Motor neuron (in vitro differentiated cells): ENCODE results near the gene PKDCC. TPM values are rescaled to one million over a fixed set of nuclear protein-coding genes. Genes with fewer than 3 reads are reported as not detected.
"Not testable (repeated sequence)": the region's sequence is repeated elsewhere in the genome, so short reads cannot be mapped to it uniquely, and the experiment has no call there.

Source experiments
- ATAC-seq, 8 experiments: fragments of 200-7000 bp; cut with Tn5 transposase; replicated peaks in 6 of 8; 2 replicates each; pipeline ENCODE4 v1.8.0; 2021; ENCODE audit warnings: mild to moderate bottlenecking in 8 of 8, moderate library complexity in 8 of 8
- H3K27ac ChIP-seq, 2 donors: fragments of 250-450 bp; sonication (Bioruptor Pico); 2 replicates each; pipeline ENCODE4 v1.9.0; 2021; ENCODE audit warnings: antibody characterized with exemption in 2 of 2, mild to moderate bottlenecking in 2 of 2, moderate library complexity in 1 of 2
- H3K4me1 ChIP-seq, 2 donors: fragments of 250-450 bp; sonication (Bioruptor Pico); replicated peaks in 1 of 2; 2 replicates each; pipeline ENCODE4 v1.6.1; 2021; ENCODE audit warnings: antibody characterized with exemption in 2 of 2, mild to moderate bottlenecking in 2 of 2, moderate library complexity in 1 of 2
- H3K4me3 ChIP-seq, 5 donors: fragments of 250-450 bp; sonication (Bioruptor Pico); 2 replicates each; pipeline ENCODE4 v1.9.0; 2021; ENCODE audit warnings: antibody characterized with exemption in 5 of 5, mild to moderate bottlenecking in 5 of 5, moderate library complexity in 4 of 5
- WGBS, 10 experiments: fragments of 450-650 bp; shearing (Covaris generic); methylation state at CpG; one replicate each; pipeline ENCODE4 v1.0.0; 2022; 5-methylcytosine and 5-hydroxymethylcytosine counted together
- in situ Hi-C, 9 experiments: fragments of 400-800 bp; cut with MboI; loops; one replicate each; pipeline ENCODE4 v1.15.0; 2021; ENCODE audit warnings: low sequenced_read_pairs in 9 of 9, low pct_unique_long_range_greater_than_20kb in 2 of 9; ENCODE audit not compliant: unreplicated experiment in 9 of 9
- total RNA-seq, 8 experiments: library from RNA; unstranded; fragments of 300-600 nt; gene quantifications; 2 replicates each; pipeline versions ENCODE4 v1.2.3 to v1.2.4, GENCODE V29; 2022

Gene PKDCC
- total RNA-seq, 8 experiments from 2014 or later = 5.2 to 140 (median 17.3) TPM

DNA sequence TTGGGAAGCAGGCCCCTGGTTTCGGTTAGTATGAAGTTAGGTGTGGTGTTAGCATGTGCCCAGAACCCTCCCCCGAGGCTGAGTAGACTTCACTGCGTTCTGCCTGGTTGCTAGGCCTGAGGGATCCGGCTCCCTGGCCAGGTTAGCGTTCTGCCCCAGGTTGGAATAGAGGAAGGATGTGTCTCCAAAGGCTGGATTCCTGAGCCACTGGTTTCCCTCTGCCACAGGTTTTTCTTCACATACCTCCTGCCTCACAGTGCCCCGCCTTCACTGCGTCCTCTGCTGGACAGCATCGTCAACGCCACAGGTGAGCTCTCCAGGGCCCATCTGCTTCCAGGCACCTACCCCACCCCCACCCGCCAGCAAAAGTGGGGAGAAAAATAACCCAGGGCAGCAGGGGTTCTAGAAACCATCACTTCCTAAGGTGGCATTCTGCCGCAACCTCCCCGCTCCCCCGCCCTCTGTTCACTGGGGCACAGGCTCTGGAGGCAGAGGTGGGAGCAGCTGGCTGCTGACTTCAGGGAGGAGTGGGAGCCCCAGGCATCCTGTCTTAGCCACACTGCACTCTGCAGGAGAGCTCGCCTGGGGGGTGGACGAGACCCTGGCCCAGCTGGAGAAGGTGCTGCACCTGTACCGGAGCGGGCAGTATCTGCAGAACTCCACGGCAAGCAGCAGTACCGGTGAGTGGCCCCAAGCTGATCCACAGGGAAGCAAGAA lies 7.1 kb downstream of the PKDCC start:
- in situ Hi-C loops = no loop called here
- H3K4me3 ChIP-seq = no peak overlapping the region
- 57 to 100% (median 96%) methylated on average over 1 to 4 of the region's 19 CpGs; no CpG with 5 or more reads in 6 of the 10 experiments for WGBS, 10 experiments
- peaks cover 46 to 61% of the 10 kb centered on the region in 2 donors for H3K4me1 ChIP-seq
- peak overlapping the region in 1 of 2 donors; percentile 9 for H3K27ac ChIP-seq
- no peak for ATAC-seq

GRCh38 chr2:42055573-42056514 lies 8.0 kb downstream of the PKDCC start:
- peak overlapping the region in 1 of 2 donors; percentile 0 for H3K27ac ChIP-seq
- H3K4me3 ChIP-seq = no peak overlapping the region
- peaks cover 44 to 59% of the 10 kb centered on the region in 2 donors for H3K4me1 ChIP-seq
- in situ Hi-C loops = no loop called here
- peak in 4 of 8 experiments; percentile 26 to 78 (median 60) for ATAC-seq
- 0 to 80% (median 48%) methylated on average over 1 to 4 of the region's 4 CpGs; no CpG with 5 or more reads in 4 of the 10 experiments for WGBS, 10 experiments

- Histone ChIP-seq H3K27ac (no peak overlapping the region), H3K4me1 (peaks cover 37 to 50% of the 10 kb centered on the region in 2 donors), H3K4me3 (no peak overlapping the region)
- WGBS, 10 experiments = 60 to 100% (median 85%) methylated on average over 1 to 4 of the region's 8 CpGs; no CpG with 5 or more reads in 4 of the 10 experiments
- no peak for ATAC-seq
- in situ Hi-C loops = no loop called here
These were observed 9.5 kb downstream of the PKDCC start for GRCh38 chr2:42057159-42057901.

GRCh38 chr2:42057902-42058450 lies 10.2 kb downstream of the PKDCC start:
- no peak overlapping the region for H3K4me3 ChIP-seq
- in situ Hi-C loops = no loop called here
- peaks cover 30 to 44% of the 10 kb centered on the region in 2 donors for H3K4me1 ChIP-seq
- 0 to 100% (median 71%) methylated on average over 1 to 2 of the region's 10 CpGs; no CpG with 5 or more reads in 6 of the 10 experiments for WGBS, 10 experiments
- no peak for ATAC-seq
- H3K27ac ChIP-seq = no peak overlapping the region

DNA sequence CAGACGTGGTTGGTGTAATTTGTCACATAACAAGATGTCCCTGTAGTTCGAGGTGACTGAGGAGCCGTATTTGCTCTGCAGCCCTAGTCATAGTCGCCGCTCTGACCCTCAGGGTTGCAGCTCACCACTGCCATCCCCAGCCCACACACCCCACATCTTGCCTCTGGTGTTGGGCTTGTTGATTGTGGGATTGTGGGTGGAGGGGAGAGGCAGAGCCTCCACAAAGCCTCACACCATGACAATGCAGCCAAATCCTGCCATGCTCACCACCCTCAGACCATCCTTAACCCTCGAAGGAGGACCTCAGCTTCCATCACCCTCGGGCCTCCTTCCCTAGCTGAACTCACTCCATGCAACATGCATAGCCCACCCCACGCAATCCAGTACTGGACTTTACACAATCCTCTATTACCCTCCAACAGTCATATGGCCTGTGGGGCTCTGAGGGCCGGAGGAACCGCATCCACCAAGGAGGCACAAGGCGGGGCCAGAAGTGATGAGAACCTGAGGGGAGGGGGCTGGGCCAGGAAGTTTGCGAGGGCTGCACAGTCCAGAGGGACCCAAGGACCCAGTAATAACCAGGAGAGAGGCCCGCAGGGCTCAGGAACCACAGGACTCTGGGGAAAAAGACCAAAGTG lies 11.6 kb downstream of the PKDCC start:
- peaks cover 20 to 30% of the 10 kb centered on the region in 2 donors for H3K4me1 ChIP-seq
- no peak overlapping the region for H3K4me3 ChIP-seq
- 75 to 100% (median 100%) methylated on average over 1 to 5 of the region's 13 CpGs; no CpG with 5 or more reads in 5 of the 10 experiments for WGBS, 10 experiments
- no peak overlapping the region for H3K27ac ChIP-seq
- in situ Hi-C loops = no loop called here
- ATAC-seq = no peak

- Histone ChIP-seq H3K27ac (no peak overlapping the region), H3K4me1 (peaks cover 20 to 25% of the 10 kb centered on the region in 2 donors), H3K4me3 (no peak overlapping the region)
- in situ Hi-C loops = no loop called here
- 82 to 100% (median 91%) methylated on average over 2 to 7 of the region's 8 CpGs; no CpG with 5 or more reads in 4 of the 10 experiments for WGBS, 10 experiments
- ATAC-seq = no peak
These were observed 12.2 kb downstream of the PKDCC start for GRCh38 chr2:42060028-42060427.

DNA sequence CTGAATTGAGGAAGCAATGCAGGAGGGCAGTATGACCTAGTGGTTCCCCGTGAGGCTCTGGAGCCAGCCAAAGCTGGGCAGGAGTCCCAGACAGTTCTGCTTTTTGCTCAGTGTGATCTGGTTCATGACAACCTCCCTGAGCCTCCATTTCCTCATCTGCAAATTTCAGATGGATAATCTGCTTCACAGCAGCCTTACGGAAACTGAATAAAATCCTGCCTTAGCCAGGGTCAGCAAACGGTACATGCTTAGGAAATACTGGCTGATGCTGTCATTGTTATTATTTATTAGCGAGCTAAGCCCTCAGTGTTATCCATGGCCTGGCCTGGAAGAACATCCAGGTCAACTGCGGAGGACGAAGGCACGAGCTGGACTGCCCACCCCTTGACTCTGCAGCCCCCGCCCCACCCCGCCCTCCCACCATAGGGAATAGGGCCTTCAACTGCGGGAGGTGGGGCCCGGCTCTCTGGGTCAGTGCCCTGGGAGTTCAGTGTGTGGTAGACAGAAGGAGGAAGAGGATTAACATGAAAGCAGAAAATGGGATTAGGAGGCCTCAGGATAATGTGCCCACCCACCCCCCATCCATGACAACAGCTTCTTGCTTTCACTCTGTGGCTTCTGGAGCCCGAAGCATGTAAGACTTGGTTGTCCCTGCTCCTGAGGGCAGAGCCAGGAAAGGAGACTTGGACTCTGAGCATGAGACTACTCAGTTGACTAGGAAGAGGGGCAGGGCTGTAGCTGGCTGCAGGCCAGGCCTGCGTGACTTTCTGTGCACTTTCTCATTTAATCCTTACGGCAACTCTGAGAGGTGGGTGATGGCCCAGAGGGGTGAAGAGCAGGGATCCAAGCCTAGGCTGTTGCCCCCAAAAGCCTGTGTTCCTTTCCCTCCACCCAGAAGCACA lies 13.1 kb downstream of the PKDCC start:
- in situ Hi-C loops = no loop called here
- 40 to 92% (median 53%) methylated on average over 1 to 5 of the region's 14 CpGs; no CpG with 5 or more reads in 3 of the 10 experiments for WGBS, 10 experiments
- peaks cover 17% of the 10 kb centered on the region in 2 donors for H3K4me1 ChIP-seq
- no peak overlapping the region for H3K4me3 ChIP-seq
- peak overlapping the region in 1 of 2 donors; percentile 62 for H3K27ac ChIP-seq
- ATAC-seq = peak in 6 of 8 experiments; percentile 39 to 83 (median 74)

- H3K27ac ChIP-seq = no peak overlapping the region
- no peak for ATAC-seq
- in situ Hi-C loops = no loop called here
- no CpG with 5 or more reads among the region's 1 CpG for WGBS, 10 experiments
- peaks cover 11 to 12% of the 10 kb centered on the region in 2 donors for H3K4me1 ChIP-seq
- H3K4me3 ChIP-seq = no peak overlapping the region
These were observed 14.0 kb downstream of the PKDCC start for GRCh38 chr2:42061839-42062238.

GRCh38 chr2:42063431-42064171 lies 15.8 kb downstream of the PKDCC start:
- Histone ChIP-seq H3K27ac (no peak overlapping the region), H3K4me3 (no peak overlapping the region), H3K4me1 (peaks cover 11 to 12% of the 10 kb centered on the region in 2 donors)
- ATAC-seq = no peak
- in situ Hi-C loops = no loop called here
- 44 to 100% (median 88%) methylated on average over 1 to 5 of the region's 5 CpGs; no CpG with 5 or more reads in 2 of the 10 experiments for WGBS, 10 experiments

DNA sequence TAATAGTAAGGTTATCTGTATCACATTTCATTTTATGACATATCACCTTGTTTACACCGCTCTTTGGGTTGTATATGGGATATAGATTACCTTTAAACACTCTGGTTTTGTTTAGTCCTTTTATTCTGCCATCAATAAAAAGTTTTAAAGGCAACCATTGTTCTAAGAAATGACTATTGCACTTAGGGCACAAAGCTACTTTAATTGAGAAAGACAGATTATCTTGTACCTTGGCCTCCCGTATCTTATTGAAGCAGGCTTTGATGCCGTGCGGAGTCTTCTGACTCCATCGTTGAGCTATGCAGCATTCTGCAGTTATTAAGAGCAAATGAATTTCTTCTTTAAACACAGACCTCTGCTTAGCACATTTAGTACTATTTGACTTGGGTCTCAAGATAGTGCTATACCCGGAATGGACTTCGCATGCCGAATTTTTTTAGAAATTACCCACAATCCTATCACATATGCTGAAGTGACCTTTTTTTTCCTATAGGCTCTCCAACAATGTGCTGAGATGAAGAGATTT lies 16.7 kb downstream of the PKDCC start:
- peak in 1 of 8 experiments; percentile 27 for ATAC-seq
- in situ Hi-C loops = no loop called here
- peaks cover 11 to 13% of the 10 kb centered on the region in 2 donors for H3K4me1 ChIP-seq
- no peak overlapping the region for H3K4me3 ChIP-seq
- WGBS, 10 experiments = 11 to 90% (median 72%) methylated on average over 2 to 8 of the region's 8 CpGs
- no peak overlapping the region for H3K27ac ChIP-seq

GRCh38 chr2:42065753-42066152 lies 17.9 kb downstream of the PKDCC start:
- ATAC-seq = not testable (repeated sequence)

More at GRCh38 chr2:42065753-42066152, 17.9 kb downstream of the PKDCC start:
- H3K4me3 ChIP-seq, H3K27ac ChIP-seq, in situ Hi-C loops, H3K4me1 ChIP-seq: not testable (repeated sequence)
- WGBS, 10 experiments = no CpG with 5 or more reads among the region's 5 CpGs
